Measurements from ENCODE around the gene PLEKHG3. TPM values are rescaled to one million over a fixed set of nuclear protein-coding genes. Genes with fewer than 3 reads are reported as not detected.

The PLEKHG3 gene
- polyA plus RNA-seq, 3 donors from 2014 or later: 36.8 to 216 (median 71.4) TPM

DNA sequence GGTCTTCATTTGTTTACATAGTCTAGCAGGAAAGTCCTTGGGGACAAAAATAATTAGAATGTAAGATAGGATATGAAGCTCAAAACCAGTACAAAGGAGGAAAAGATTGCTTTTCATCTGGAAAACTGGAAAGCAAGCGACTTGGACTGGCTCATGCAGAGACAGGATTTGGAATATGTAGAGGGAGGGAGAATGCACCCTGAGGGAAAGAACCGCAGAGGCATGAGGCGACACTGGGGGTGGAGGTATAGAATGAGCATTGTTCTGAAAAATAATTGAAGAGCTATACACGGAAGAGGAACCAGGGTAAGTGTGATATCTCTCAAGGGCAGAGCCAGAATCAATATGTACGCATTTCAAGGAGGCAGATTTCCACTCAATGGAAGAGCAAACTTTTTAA is 85.5 kb downstream of the PLEKHG3 start:
- Mint-ChIP-seq H3K4me3 (no peak overlapping the region), H3K4me1 (no peaks in the 10 kb centered on the region), H3K27me3 (ENCODE audit: low read depth in 3 of 3) (peaks cover 2 to 3% (median 2%) of the 10 kb centered on the region in 3 donors), H3K27ac (peak overlapping the region in 1 of 6 donors; percentile 20), H3K9me3 (no peaks in the 10 kb centered on the region), H3K36me3 (no peaks in the 10 kb centered on the region)
- no peak for DNase-seq

DNA sequence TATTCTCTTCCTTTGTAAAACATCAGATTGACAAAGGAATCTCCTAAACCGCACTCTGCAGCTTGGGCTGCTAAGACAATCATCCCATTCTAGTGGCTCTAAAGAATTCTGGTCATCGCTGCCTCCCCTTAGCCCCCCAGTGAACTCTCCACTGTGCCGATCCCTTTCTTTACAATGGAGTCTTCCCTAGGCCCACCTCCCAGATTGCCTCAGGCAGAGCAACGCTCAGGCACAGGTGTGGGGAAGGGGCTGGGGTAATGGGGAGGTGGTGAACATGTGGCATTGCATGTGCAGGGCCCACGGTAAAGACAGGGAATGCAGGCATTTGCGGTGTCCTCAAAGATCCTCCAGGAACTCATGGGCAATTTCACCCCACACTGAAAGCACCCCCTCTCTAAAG is 86.3 kb downstream of the PLEKHG3 start:
- no peak for DNase-seq
- Mint-ChIP-seq H3K27ac (no peak overlapping the region), H3K4me1 (no peaks in the 10 kb centered on the region), H3K27me3 (ENCODE audit: low read depth in 3 of 3) (peaks cover 2 to 3% (median 2%) of the 10 kb centered on the region in 3 donors), H3K36me3 (no peaks in the 10 kb centered on the region), H3K4me3 (no peak overlapping the region), H3K9me3 (no peaks in the 10 kb centered on the region)

DNA sequence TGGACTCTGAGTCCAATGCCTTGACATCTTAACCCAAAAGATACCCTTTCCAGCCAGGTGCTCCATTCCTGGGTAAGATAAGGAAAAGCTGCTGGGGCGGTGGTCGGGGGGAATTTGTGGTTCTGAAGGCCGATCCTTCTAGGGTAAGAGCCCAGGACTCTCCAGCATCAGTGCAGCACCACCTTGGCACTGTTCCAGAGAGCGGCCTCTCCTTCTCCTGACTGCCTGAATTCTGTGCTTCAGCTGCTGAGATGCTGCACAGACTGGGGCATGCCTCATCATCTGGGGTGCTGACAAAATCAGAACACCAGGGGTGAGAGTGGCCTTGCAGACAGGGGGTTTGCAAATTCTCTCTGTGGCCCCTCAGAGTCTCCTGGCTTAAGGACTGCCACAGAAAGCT is 88.0 kb downstream of the PLEKHG3 start:
- Mint-ChIP-seq H3K9me3 (no peaks in the 10 kb centered on the region), H3K27ac (no peak overlapping the region), H3K4me3 (no peak overlapping the region), H3K36me3 (no peaks in the 10 kb centered on the region), H3K4me1 (no peaks in the 10 kb centered on the region), H3K27me3 (ENCODE audit: low read depth in 3 of 3) (peaks cover under 1 to 3% (median 2%) of the 10 kb centered on the region in 3 donors)
- DNase-seq: no peak

DNA sequence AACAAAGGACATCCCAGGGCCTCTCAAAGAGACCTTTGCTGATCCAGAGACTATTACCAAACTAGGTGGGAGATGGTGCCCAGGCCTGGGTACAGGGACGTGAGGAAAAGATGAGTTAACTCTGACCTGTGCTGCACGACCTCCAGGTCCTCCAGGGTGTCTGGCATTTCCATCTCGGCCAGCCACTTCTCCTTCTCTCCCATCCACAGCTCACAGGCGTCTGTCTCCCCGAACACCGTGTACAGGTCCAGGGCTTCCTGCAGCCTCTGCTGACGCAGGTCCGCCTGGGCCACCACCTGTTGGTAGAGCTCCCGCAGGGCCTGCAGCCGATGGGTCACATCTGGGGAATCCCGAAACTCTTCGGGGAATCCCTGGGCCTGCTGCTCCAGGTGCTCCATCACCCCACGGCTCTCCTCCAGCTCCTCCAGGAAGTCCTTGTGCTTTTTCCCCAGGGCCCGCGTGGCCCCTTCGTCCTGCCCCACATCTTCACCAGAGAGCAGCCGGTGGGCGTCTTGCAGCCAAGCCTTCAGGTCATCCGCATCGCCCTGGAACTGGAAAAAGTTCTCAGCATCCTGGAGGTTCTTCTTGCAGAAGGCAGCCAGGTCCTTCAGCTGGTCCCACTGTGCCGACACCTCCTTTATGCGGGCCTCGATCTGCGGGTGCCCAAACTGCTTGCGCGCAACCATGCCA is 88.8 kb downstream of the PLEKHG3 start:
- Mint-ChIP-seq H3K27ac (no peak overlapping the region), H3K4me1 (no peaks in the 10 kb centered on the region), H3K36me3 (no peaks in the 10 kb centered on the region), H3K9me3 (no peaks in the 10 kb centered on the region), H3K27me3 (ENCODE audit: low read depth in 3 of 3) (peaks cover 0 to 4% (median 2%) of the 10 kb centered on the region in 3 donors), H3K4me3 (no peak overlapping the region)
- no peak for DNase-seq

DNA sequence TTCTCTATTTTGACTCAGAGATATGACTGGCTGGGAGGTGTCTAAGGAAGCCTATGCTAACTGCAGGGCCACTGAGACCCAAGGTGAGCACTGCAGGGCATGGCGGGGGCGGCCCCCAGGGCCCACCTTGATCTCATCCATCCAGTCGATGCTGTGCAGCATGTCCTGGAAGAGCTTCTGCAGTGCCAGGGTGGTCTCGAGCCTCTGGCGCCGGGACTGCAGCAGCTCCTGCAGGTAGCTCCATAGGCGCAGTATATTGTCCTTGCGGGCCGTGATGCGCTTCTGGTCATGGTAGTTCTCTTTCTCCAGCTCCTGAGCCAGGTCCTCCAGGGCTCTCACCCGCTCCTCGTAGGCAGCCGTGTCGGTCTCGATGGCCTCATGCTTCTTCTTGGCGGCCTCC is 91.0 kb downstream of the PLEKHG3 start:
- DNase-seq: no peak
- Mint-ChIP-seq H3K9me3 (no peaks in the 10 kb centered on the region), H3K27me3 (ENCODE audit: low read depth in 3 of 3) (peaks cover 0 to 2% (median 2%) of the 10 kb centered on the region in 3 donors), H3K4me1 (no peaks in the 10 kb centered on the region), H3K27ac (no peak overlapping the region), H3K4me3 (no peak overlapping the region), H3K36me3 (no peaks in the 10 kb centered on the region)

DNA sequence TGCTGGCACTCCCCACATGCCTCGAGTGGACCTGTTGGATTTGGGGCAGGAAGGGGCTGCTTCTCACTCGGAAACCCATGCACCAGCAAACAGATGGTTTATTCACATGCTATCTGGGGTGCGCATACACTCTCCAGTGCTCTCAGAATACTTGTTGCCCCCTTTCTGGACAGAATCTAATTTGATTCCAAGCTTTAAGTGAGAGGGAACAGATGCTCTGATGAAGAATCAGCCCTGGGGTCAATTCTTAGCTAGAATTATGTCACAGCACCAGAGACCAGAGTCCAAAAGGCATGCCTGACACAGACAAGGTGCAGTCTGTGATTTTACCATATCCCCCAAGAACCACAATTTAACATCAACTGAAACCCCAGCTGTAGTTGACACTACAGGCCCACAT is 91.7 kb downstream of the PLEKHG3 start:
- Mint-ChIP-seq H3K9me3 (no peaks in the 10 kb centered on the region), H3K36me3 (no peaks in the 10 kb centered on the region), H3K4me3 (no peak overlapping the region), H3K27me3 (ENCODE audit: low read depth in 3 of 3) (peaks cover 0 to 2% (median 2%) of the 10 kb centered on the region in 3 donors), H3K4me1 (no peaks in the 10 kb centered on the region), H3K27ac (no peak overlapping the region)
- DNase-seq: no peak

DNA sequence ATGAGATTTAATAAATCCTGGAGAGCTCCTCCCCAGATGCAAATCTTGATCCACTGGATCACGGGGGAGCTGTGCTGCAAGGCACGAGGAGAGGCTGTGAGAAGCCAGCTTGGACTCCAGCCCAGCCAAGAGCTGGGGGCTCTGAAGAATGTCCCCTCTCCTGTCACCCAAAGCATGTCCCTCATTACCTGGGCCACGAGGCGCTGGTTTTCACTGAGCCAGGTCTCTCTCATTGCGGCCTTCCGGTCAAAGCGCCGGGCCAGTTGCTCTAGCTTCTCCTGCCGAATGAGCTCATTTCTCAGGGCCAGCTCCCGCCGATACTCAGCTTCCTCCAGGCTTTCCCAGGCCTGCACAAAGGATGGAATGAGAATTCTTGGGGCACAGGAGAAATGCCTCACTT is 92.1 kb downstream of the PLEKHG3 start:
- DNase-seq: no peak
- no peaks in the 10 kb centered on the region for H3K4me1 Mint-ChIP-seq
- H3K36me3 Mint-ChIP-seq: no peaks in the 10 kb centered on the region
- no peak overlapping the region for H3K4me3 Mint-ChIP-seq
- no peaks in the 10 kb centered on the region for H3K9me3 Mint-ChIP-seq
- H3K27ac Mint-ChIP-seq: no peak overlapping the region
- H3K27me3 Mint-ChIP-seq (ENCODE audit: low read depth in 3 of 3): peaks cover 0 to 2% (median 2%) of the 10 kb centered on the region in 3 donors

DNA sequence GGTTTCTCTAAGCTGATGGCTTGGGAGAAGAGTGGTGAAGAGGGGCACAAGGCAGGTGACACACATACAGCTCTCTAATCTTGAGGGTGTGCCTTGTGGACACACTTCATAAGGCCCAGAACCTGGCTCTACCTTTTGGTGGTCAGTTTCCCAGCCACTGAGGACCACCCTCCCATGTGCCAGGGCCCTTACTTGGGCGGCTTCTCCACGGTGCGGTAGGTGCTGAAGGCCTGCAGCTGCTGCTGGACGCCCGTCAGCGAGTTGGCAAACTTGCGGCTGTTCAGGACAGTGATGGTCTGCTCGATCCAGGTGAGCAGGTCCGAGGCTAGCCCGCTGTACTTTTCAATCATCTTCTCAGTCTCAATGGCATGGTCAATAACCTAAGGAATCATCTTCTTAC is 95.3 kb downstream of the PLEKHG3 start:
- H3K27ac Mint-ChIP-seq: no peak overlapping the region
- H3K9me3 Mint-ChIP-seq: no peaks in the 10 kb centered on the region
- no peak for DNase-seq
- H3K27me3 Mint-ChIP-seq (ENCODE audit: low read depth in 3 of 3): peaks cover 2 to 4% (median 2%) of the 10 kb centered on the region in 3 donors
- no peaks in the 10 kb centered on the region for H3K36me3 Mint-ChIP-seq
- no peak overlapping the region for H3K4me3 Mint-ChIP-seq
- no peaks in the 10 kb centered on the region for H3K4me1 Mint-ChIP-seq

Other genes starting within 250 kb of the PLEKHG3 start
- gene AKAP5, start 238.9 kb upstream of the PLEKHG3 start, polyA plus RNA-seq: 1 to 10 TPM; 1.5 to 5.8 (median 4.2) TPM
- gene ZBTB25, start 200.6 kb upstream of the PLEKHG3 start, polyA plus RNA-seq: 10 to 100 TPM in 2 of 3 donors, 1 to 10 TPM in 1; 9.9 to 23.1 (median 15.3) TPM
- 100 to 1,000 TPM in 1 of 3 donors, 10 to 100 TPM in 2; 53.5 to 123 (median 70.9) TPM for gene ZBTB1, start 199.7 kb upstream of the PLEKHG3 start, polyA plus RNA-seq
- gene HSPA2, start 163.7 kb upstream of the PLEKHG3 start, polyA plus RNA-seq: 1 to 10 TPM in 1 of 3 donors, under 1 TPM in 2; 0.11 to 1.2 (median 0.73) TPM
- under 1 TPM in 2 of 3 donors, not detected in 1; 0.47 to 0.81 TPM for gene PPP1R36, start 154.5 kb upstream of the PLEKHG3 start, polyA plus RNA-seq
- gene SPTB, start 175.5 kb downstream of the PLEKHG3 start, polyA plus RNA-seq: under 1 TPM in 1 of 3 donors, not detected in 2; 0.29 TPM
- 100 to 1,000 TPM in 2 of 3 donors, 10 to 100 TPM in 1; 87.8 to 140 (median 124) TPM for gene CHURC1, start 210.0 kb downstream of the PLEKHG3 start, polyA plus RNA-seq
- not detected for gene GPX2, start 238.3 kb downstream of the PLEKHG3 start, polyA plus RNA-seq

Data from immature natural killer cell (primary cell).